ENCODE results near the gene CHGA.

GRCh38 chr14:92950193-92950540, 27.2 kb downstream of the CHGA start:
- no peak for TF ChIP-seq CTCF (IDR thresholded peaks at IDR 0.05; ENCODE audit: low read depth, low read length, poor library complexity, severe bottlenecking)
- TF ChIP-seq EZH2phosphoT487 (IDR thresholded peaks at IDR 0.05; ENCODE audit: borderline replicate concordance, low read length), result no peak

Measured in DOHH2 (cell line).